Keratinocyte (primary cell): ENCODE results near the gene DNAJB8. TPM values are rescaled to one million over a fixed set of nuclear protein-coding genes. Genes with fewer than 3 reads are reported as not detected.

Experiments used
- DNase-seq: peaks from one replicate; pipeline ENCODE4 v3.0.0-alpha.2; 2011; ENCODE audit warnings: low read depth, missing footprints, low spot score
- FAIRE-seq: peaks from 2 replicates; lab custom pipeline; 2011; peaks lifted over from hg19 to GRCh38; lab: Jason Lieb, UNC
- H2AFZ ChIP-seq: 2 replicates; pipeline ENCODE4 v1.6.0; 2012; ENCODE audit warnings: low read length, control low read depth, inconsistent platforms; ENCODE audit not compliant: control insufficient read depth
- H3K27ac ChIP-seq: 2 replicates; pipeline ENCODE4 v1.5.1; 2011; ENCODE audit warnings: low read length; ENCODE audit not compliant: control insufficient read depth, insufficient read depth
- H3K27me3 ChIP-seq: 3 replicates; pipeline ENCODE4 v1.6.0; 2011; ENCODE audit warnings: low read length; ENCODE audit not compliant: control insufficient read depth, insufficient read depth; ENCODE audit errors: extremely low read depth
- H3K36me3 ChIP-seq, 2 experiments: 2 replicates in 1 of 2; 3 replicates in 1 of 2; pipeline ENCODE4 v1.5.1; 2011; ENCODE audit warnings: low read length in 2 of 2, mild to moderate bottlenecking in 1 of 2; ENCODE audit not compliant: control insufficient read depth in 2 of 2, insufficient read depth in 2 of 2; ENCODE audit errors: extremely low read depth in 1 of 2
- H3K4me1 ChIP-seq: 3 replicates; pipeline ENCODE4 v1.5.1; 2011; ENCODE audit warnings: low read length; ENCODE audit not compliant: control insufficient read depth, insufficient read depth; ENCODE audit errors: extremely low read depth
- H3K4me2 ChIP-seq: 3 replicates; pipeline ENCODE4 v1.6.0; 2011; ENCODE audit warnings: low read depth, low read length; ENCODE audit not compliant: control insufficient read depth, insufficient read depth; ENCODE audit errors: extremely low read depth
- H3K4me3 ChIP-seq, 3 experiments: fragments of 200-600 bp in 1 of 3; sonication (generic) in 1 of 3; 2 replicates in 2 of 3; 3 replicates in 1 of 3; pipeline ENCODE4 v1.5.1; 2011 to 2016; ENCODE audit warnings: low read length in 3 of 3, mild to moderate bottlenecking in 3 of 3, control low read depth in 2 of 3, inconsistent platforms in 1 of 3, low read depth in 1 of 3, mixed read lengths in 1 of 3, mixed run types in 1 of 3, moderate library complexity in 1 of 3; ENCODE audit not compliant: control insufficient read depth in 2 of 3, insufficient read depth in 2 of 3; ENCODE audit errors: extremely low read depth in 1 of 3
- H3K79me2 ChIP-seq: 2 replicates; pipeline ENCODE4 v1.6.0; 2012; ENCODE audit warnings: low read length; ENCODE audit not compliant: control insufficient read depth, insufficient read depth
- H3K9ac ChIP-seq: 3 replicates; pipeline ENCODE4 v1.6.0; 2011; ENCODE audit warnings: low read length; ENCODE audit not compliant: control insufficient read depth, insufficient read depth; ENCODE audit errors: extremely low read depth
- H3K9me1 ChIP-seq: 3 replicates; pipeline ENCODE4 v1.6.0; 2011; ENCODE audit warnings: low read length; ENCODE audit not compliant: control insufficient read depth, insufficient read depth; ENCODE audit errors: extremely low read depth
- H3K9me3 ChIP-seq: 2 replicates; pipeline ENCODE4 v1.5.1; 2012; ENCODE audit warnings: low read depth, low read length; ENCODE audit not compliant: control insufficient read depth
- H4K20me1 ChIP-seq: 3 replicates; pipeline ENCODE4 v1.6.0; 2011; ENCODE audit warnings: low read length; ENCODE audit not compliant: control insufficient read depth, insufficient read depth; ENCODE audit errors: extremely low read depth
- CTCF ChIP-seq, 3 experiments: IDR thresholded peaks in 1 of 3; conservative IDR thresholded peaks in 1 of 3; optimal IDR thresholded peaks in 1 of 3; 2 replicates in 2 of 3; 3 replicates in 1 of 3; pipeline versions ENCODE3 to v1.5.1; 2011; ENCODE audit warnings: low read length in 3 of 3, mild to moderate bottlenecking in 3 of 3, moderate library complexity in 2 of 3, control low read depth in 1 of 3, inconsistent platforms in 1 of 3; ENCODE audit not compliant: insufficient read depth in 2 of 3; ENCODE audit errors: extremely low read depth in 1 of 3
- EZH2 ChIP-seq: IDR thresholded peaks from one replicate; pipeline ENCODE4 v1.6.1; 2012; ENCODE audit warnings: inconsistent platforms, mild to moderate bottlenecking, low read length, moderate library complexity
- dilution Hi-C: fragments of 300-500 bp; cut with MboI; formaldehyde crosslinking; loops from one replicate; pipeline ENCODE4 v1.7.0; 2020; ENCODE audit warnings: low sequenced_read_pairs; ENCODE audit not compliant: extremely low pct_ligation_motif_present
- polyA plus RNA-seq, 5 experiments: library from polyadenylated mRNA; depleted of rRNA in 3 of 5; stranded (reverse) in 3 of 5; stranded (forward) in 1 of 5; unstranded in 1 of 5; fragments of >200 nt; gene quantifications; 1 replicate in 1 of 5; 2 replicates in 3 of 5; 3 replicates in 1 of 5; pipeline versions ENCODE4 v1.2.1 to v1.2.3, GENCODE V29; 2011 to 2012; ENCODE audit warnings: missing spikeins in 2 of 5, low read depth in 1 of 5, low replicate concordance in 1 of 5

Gene DNAJB8
- polyA plus RNA-seq, 1 donor (not counting 4 experiments of a cell fraction or from before 2014, with no cell fraction given), result not detected

DNA sequence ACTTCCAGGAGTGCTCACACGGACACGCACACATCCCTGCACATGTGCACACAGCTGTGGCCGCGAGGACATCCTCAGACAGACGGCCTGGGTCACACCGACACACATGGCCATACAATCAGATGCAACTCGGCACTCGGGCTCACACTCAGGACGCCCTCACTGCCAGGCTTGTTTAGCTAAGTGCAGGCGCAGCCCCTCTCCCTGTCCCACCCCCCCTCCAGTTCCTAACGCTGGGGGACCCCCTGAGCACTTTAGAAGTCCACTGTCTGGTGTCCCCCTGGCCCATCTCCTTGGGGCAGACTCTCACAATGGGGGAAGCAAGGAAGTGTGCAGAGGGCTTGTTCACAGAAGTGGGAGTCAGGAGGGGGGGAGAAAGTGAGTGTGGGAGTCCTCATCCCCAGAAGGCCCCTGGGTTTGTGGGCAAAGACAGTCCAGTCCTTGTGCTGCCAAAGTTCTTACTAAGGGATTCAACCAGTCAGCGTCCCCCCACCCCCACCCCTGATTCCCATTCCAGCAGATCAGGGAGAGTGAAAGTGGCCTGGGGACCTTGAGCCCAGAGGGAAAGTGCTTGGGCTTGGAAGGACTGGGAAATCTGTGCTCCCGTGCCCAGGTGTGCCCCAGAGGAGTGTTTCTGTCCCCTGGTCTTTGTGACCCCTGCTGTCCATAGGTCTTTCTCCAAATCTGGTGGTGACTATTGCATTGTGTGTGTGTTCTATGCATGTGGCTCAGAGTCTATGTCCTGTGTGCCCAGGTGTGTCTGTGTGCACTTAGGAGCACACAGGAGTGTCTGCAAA, 27.1 kb upstream of the DNAJB8 start:
- Histone ChIP-seq H3K9me1 (no peaks in the 10 kb centered on the region), H3K4me3 (no peak overlapping the region), H4K20me1 (peaks cover 16% of the 10 kb centered on the region), H3K27me3 (peaks cover 95% of the 10 kb centered on the region), H3K4me2 (no peak overlapping the region), H2AFZ (no peak overlapping the region), H3K4me1 (peaks cover 2% of the 10 kb centered on the region), H3K79me2 (no peaks in the 10 kb centered on the region), H3K9ac (no peak overlapping the region), H3K36me3 (no peaks in the 10 kb centered on the region), H3K27ac (no peak overlapping the region), H3K9me3 (no peaks in the 10 kb centered on the region)
- TF ChIP-seq CTCF (optimal IDR thresholded peaks at IDR 0.05 in 1 of 3, IDR thresholded peaks at IDR 0.05 in 1 of 3, conservative IDR thresholded peaks at IDR 0.05 in 1 of 3; ENCODE audit: extremely low read depth in 1 of 3, insufficient read depth in 2 of 3, low read length in 3 of 3) (no peak), EZH2 (peak; percentile 2)
- dilution Hi-C loops, result no loop called here
- DNase-seq (no peak), FAIRE-seq (no peak)

DNA sequence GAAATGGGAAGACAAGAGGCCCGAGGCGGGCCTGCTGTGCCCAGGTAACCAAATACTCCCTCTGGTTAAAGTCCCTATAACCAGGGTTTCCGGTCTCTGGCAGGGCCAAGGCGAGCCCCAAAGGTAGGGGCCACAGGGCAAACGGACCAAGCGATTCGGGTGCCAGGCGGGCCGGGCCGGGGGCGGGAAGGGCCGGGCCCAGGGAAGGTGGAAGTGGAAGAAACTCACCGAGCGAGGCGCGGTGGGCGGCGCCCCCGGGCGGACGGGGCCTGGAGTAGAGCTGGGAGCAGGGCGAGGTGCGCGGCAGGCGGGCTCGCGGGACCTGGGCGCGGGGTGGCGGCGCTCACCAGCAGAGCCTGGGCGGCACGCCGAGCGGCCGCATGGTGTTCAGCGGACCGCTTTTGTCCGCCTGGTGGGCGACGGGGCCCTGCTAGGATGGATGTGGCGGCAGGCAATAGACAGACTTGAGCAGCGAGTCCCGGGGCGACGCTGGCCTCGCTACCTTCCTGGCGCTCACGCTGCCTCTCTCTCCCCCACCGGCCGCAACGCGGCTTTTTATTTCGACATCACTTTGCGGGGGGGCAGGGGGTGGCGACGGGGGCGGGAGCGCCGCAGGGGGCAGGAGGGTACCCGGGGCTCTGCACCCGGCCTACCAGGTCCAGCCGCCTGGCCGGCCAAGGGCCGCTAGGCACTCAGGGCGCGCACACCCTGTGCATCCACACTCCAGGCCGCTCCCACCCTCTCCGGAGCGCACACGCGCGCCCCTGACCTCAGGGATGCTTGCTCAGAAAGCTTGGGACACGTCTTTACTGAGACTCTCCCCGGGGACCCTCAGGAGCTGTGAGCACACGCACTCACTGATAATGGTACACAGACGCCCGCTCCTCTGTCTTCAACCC, 26.2 kb upstream of the DNAJB8 start, which contains the start of gene GATA2:
Gene GATA2 (minus strand): TSS at position 531 of the 899 bp plus-strand sequence. CDS start 6,170 bp downstream, outside the sequence.
- no peaks in the 10 kb centered on the region for H3K79me2 ChIP-seq
- H3K9me1 ChIP-seq, result no peaks in the 10 kb centered on the region
- H3K9me3 ChIP-seq, result no peaks in the 10 kb centered on the region
- peaks cover 95% of the 10 kb centered on the region for H3K27me3 ChIP-seq
- H3K9ac ChIP-seq, result no peak within 1 kb of the TSS
- no peak for FAIRE-seq
- dilution Hi-C loops, result no loop called here
- no peak within 1 kb of the TSS for H3K4me3 ChIP-seq
- no peak within 1 kb of the TSS for H2AFZ ChIP-seq
- peaks cover 7% of the 10 kb centered on the region for H3K4me1 ChIP-seq
- TF ChIP-seq CTCF (optimal IDR thresholded peaks at IDR 0.05 in 1 of 3, IDR thresholded peaks at IDR 0.05 in 1 of 3, conservative IDR thresholded peaks at IDR 0.05 in 1 of 3; ENCODE audit: extremely low read depth in 1 of 3, insufficient read depth in 2 of 3, low read length in 3 of 3) (peak in 1 of 3 experiments; percentile 23), EZH2 (peak; percentile 92)
- H3K4me2 ChIP-seq, result no peak within 1 kb of the TSS
- DNase-seq, result no peak
- no peak within 1 kb of the TSS for H3K27ac ChIP-seq
- no peaks in the 10 kb centered on the region for H3K36me3 ChIP-seq
- peaks cover 16% of the 10 kb centered on the region for H4K20me1 ChIP-seq
